SK-N-MC (cell line): ENCODE measurements around the gene SEMA4G.

Experiments
- EZH2 ChIP-seq: fragments of 200-600 bp; sonication (generic); IDR thresholded peaks from one replicate; pipeline ENCODE4 v1.6.1; 2017; ENCODE audit warnings: antibody characterized with exemption
- FOXP2 ChIP-seq: optimal IDR thresholded peaks from 2 replicates; pipeline ENCODE3; 2011; ENCODE audit warnings: mild to moderate bottlenecking, moderate library complexity; ENCODE audit not compliant: insufficient read depth; ENCODE audit errors: extremely low read length, control extremely low read depth
- POLR2AphosphoS5 ChIP-seq: IDR thresholded peaks from 2 replicates; pipeline ENCODE4 v1.6.1; 2012; ENCODE audit warnings: mild to moderate bottlenecking, low read depth, low read length, borderline replicate concordance

DNA sequence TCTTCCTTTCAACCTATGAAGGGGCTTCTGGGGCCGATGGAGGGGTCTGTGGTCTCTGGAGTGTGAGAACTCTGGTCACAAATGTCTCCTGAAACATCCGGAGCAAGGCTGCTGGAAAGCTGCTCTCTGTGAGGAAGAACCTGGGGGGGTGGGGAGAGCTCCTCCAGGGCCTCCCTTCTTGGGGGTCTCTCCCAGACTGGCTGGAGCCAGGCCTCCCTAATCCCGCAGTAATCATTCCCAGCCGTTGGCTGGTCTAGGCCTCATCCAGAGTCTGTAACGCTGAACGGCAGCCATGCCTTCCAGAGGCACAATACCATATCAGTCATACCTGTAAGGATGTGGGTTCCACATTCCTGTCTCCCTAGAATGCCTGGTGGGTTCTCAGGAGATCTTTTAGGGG lies 25.9 kb downstream of the SEMA4G start:
- TF ChIP-seq POLR2AphosphoS5: no peak
- no peak for TF ChIP-seq EZH2
- TF ChIP-seq FOXP2: no peak
